SK-N-SH (cell line): ENCODE results near the gene MYO15B. TPM values are rescaled to one million over a fixed set of nuclear protein-coding genes. Genes with fewer than 3 reads are reported as not detected.

ENCODE experiments used
- CTCF ChIA-PET: fragments of 300-600, 350-600 bp; formaldehyde crosslinking; extraction: SDS; loops from one replicate; lab custom pipeline; 2021; lab: Yijun Ruan, JAX
- POLR2A ChIA-PET: fragments of 350-600 bp; sonication (Branson Sonifier 250); formaldehyde crosslinking; extraction: SDS; loops from one replicate; lab custom pipeline; 2020; ENCODE audit warnings: antibody characterized with exemption, inconsistent platforms; lab: Yijun Ruan, JAX
- DNase-seq: peaks from one replicate; pipeline ENCODE4 v3.0.0; 2012
- H2AFZ ChIP-seq: fragments of 200-600 bp; sonication (generic); 2 replicates; pipeline ENCODE4 v1.8.1; 2016; ENCODE audit warnings: antibody characterized with exemption, mild to moderate bottlenecking, low read depth
- H3F3A ChIP-seq: fragments of 200-600 bp; sonication (generic); replicated peaks from 2 replicates; pipeline ENCODE3; 2016; ENCODE audit warnings: antibody characterized with exemption, mild to moderate bottlenecking; ENCODE audit not compliant: insufficient read depth
- H3K27ac ChIP-seq, 2 experiments: fragments of 200-500 bp in 1 of 2; fragments of 200-600 bp in 1 of 2; sonication (Bioruptor generic) in 1 of 2; sonication (generic), shearing (Covaris generic) in 1 of 2; 2 replicates each; pipeline versions ENCODE4 v1.5.1 to v1.6.1; 2014 to 2016; ENCODE audit warnings: low read depth in 2 of 2, inconsistent platforms in 1 of 2, low read length in 1 of 2, mild to moderate bottlenecking in 1 of 2, mixed read lengths in 1 of 2
- H3K27me3 ChIP-seq: fragments of 200-600 bp; sonication (generic), shearing (Covaris generic); 2 replicates; pipeline ENCODE4 v1.6.1; 2016; ENCODE audit warnings: mixed run types; ENCODE audit not compliant: insufficient read depth
- H3K36me3 ChIP-seq, 2 experiments: fragments of 200-500 bp in 1 of 2; fragments of 200-600 bp in 1 of 2; sonication (Bioruptor generic) in 1 of 2; sonication (generic) in 1 of 2; replicated peaks in 1 of 2; 2 replicates each; pipeline versions ENCODE3 to v1.5.1; 2014 to 2016; ENCODE audit warnings: low read length in 1 of 2, mild to moderate bottlenecking in 1 of 2; ENCODE audit not compliant: insufficient read depth in 2 of 2, control insufficient read depth in 1 of 2
- H3K4me1 ChIP-seq, 2 experiments: fragments of 200-500 bp in 1 of 2; fragments of 200-600 bp in 1 of 2; sonication (Bioruptor generic) in 1 of 2; sonication (generic), shearing (Covaris generic) in 1 of 2; 2 replicates each; pipeline versions ENCODE4 v1.5.1 to v1.6.1; 2014 to 2016; ENCODE audit warnings: low read depth in 1 of 2, low read length in 1 of 2, mixed run types in 1 of 2; ENCODE audit not compliant: insufficient read depth in 2 of 2, control insufficient read depth in 1 of 2
- H3K4me2 ChIP-seq: fragments of 200-600 bp; sonication (generic), shearing (Covaris generic); 2 replicates; pipeline ENCODE4 v1.6.1; 2017; ENCODE audit warnings: mixed run types
- H3K4me3 ChIP-seq, 2 experiments: fragments of 200-500 bp in 1 of 2; fragments of 200-600 bp in 1 of 2; sonication (Bioruptor generic) in 1 of 2; sonication (generic), shearing (Covaris generic) in 1 of 2; 2 replicates each; pipeline versions ENCODE4 v1.5.1 to v1.8.1; 2014 to 2016; ENCODE audit warnings: low read depth in 2 of 2, inconsistent platforms in 1 of 2, low read length in 1 of 2, mild to moderate bottlenecking in 1 of 2, mixed read lengths in 1 of 2, moderate library complexity in 1 of 2
- H3K79me2 ChIP-seq: fragments of 200-600 bp; sonication (generic); 2 replicates; pipeline ENCODE4 v1.8.1; 2017; ENCODE audit warnings: mild to moderate bottlenecking; ENCODE audit not compliant: insufficient read depth
- H3K9ac ChIP-seq: fragments of 200-600 bp; sonication (generic); 2 replicates; pipeline ENCODE4 v1.6.1; 2017; ENCODE audit warnings: mixed run types
- H3K9me2 ChIP-seq: fragments of 200-600 bp; sonication (generic); 2 replicates; pipeline ENCODE4 v1.6.1; 2017; ENCODE audit warnings: mixed run types
- H3K9me3 ChIP-seq: fragments of 200-600 bp; sonication (generic); 2 replicates; pipeline ENCODE4 v1.6.1; 2017; ENCODE audit warnings: mixed run types, mild to moderate bottlenecking, moderate library complexity
- H4K20me1 ChIP-seq: fragments of 200-600 bp; sonication (generic); 2 replicates; pipeline ENCODE4 v1.6.1; 2017; ENCODE audit warnings: mild to moderate bottlenecking, mixed run types; ENCODE audit not compliant: insufficient read depth
- ELF1 ChIP-seq: IDR thresholded peaks from 2 replicates; pipeline ENCODE4 v1.4.0; 2012
- EP300 ChIP-seq, 2 experiments: IDR thresholded peaks; 2 replicates each; pipeline versions ENCODE4 v1.4.0 to v1.6.1; 2012; ENCODE audit warnings: borderline replicate concordance in 1 of 2, low read depth in 1 of 2, low read length in 1 of 2
- EZH2phosphoT487 ChIP-seq: fragments of 200-600 bp; sonication (generic); IDR thresholded peaks from 2 replicates; pipeline ENCODE4 v1.6.1; 2017; ENCODE audit warnings: low read depth, mixed run types, mild to moderate bottlenecking, antibody characterized with exemption, moderate library complexity, borderline replicate concordance
- FOXJ3 ChIP-seq: sonication (generic); formaldehyde crosslinking; IDR thresholded peaks from 2 replicates; pipeline ENCODE4 v1.5.1; 2020; ENCODE audit warnings: mild to moderate bottlenecking, missing genetic modification reagents
- MEF2A ChIP-seq: IDR thresholded peaks from 2 replicates; pipeline ENCODE4 v1.4.0; 2012; ENCODE audit warnings: low read depth, borderline replicate concordance
- MXI1 ChIP-seq: IDR thresholded peaks from 2 replicates; pipeline ENCODE4 v1.6.1; 2012; ENCODE audit warnings: mild to moderate bottlenecking, low read depth, low read length, improper control_type of control experiment
- NRF1 ChIP-seq: IDR thresholded peaks from 2 replicates; pipeline ENCODE4 v1.6.1; 2012; ENCODE audit warnings: low read depth, mild to moderate bottlenecking, low read length
- RAD21 ChIP-seq: IDR thresholded peaks from 2 replicates; pipeline ENCODE4 v1.6.1; 2012; ENCODE audit warnings: mild to moderate bottlenecking, low read length
- RFX5 ChIP-seq: IDR thresholded peaks from 2 replicates; pipeline ENCODE4 v1.6.1; 2012; ENCODE audit warnings: mild to moderate bottlenecking, improper control_type of control experiment, low read length
- SIN3A ChIP-seq: IDR thresholded peaks from 2 replicates; pipeline ENCODE4 v1.6.1; 2012; ENCODE audit warnings: low read depth, mild to moderate bottlenecking, low read length, moderate library complexity, borderline replicate concordance
- TCF12 ChIP-seq: IDR thresholded peaks from 2 replicates; pipeline ENCODE4 v1.4.0; 2012
- YY1 ChIP-seq: IDR thresholded peaks from 2 replicates; pipeline ENCODE4 v1.4.0; 2012; ENCODE audit warnings: low read depth, mild to moderate bottlenecking
- WGBS: methylation state at CpG from one replicate; pipeline ENCODE4 v1.1.6; 2017; ENCODE audit warnings: low lambda C conversion rate; 5-methylcytosine and 5-hydroxymethylcytosine counted together
- polyA plus RNA-seq, 3 experiments: library from polyadenylated mRNA; depleted of rRNA; stranded (reverse); fragments of >200 nt; gene quantifications; 2 replicates each; pipeline ENCODE4 v1.2.3, GENCODE V29; 2012
- TF ChIP-seq, protein P1 (sequence below): IDR thresholded peaks from 2 replicates; pipeline ENCODE4; 2012
- TF ChIP-seq, protein P2 (sequence below): IDR thresholded peaks from 2 replicates; pipeline ENCODE4 v1.4.0; 2012; ENCODE audit warnings: low read depth, borderline replicate concordance
- TF ChIP-seq, protein P3 (sequence below): fragments of 200-600 bp; sonication (generic); IDR thresholded peaks from 2 replicates; pipeline ENCODE4 v1.6.1; 2017; ENCODE audit warnings: antibody characterized with exemption, mild to moderate bottlenecking, moderate library complexity
- TF ChIP-seq, protein P4 (sequence below): fragments of 150-350 bp; IDR thresholded peaks from 2 replicates; pipeline ENCODE4 v1.6.1; 2016; ENCODE audit warnings: mild to moderate bottlenecking, low read depth, low read length

The MYO15B gene
- polyA plus RNA-seq, 1 of the 3 experiments (the other 2 are of a cell fraction), result 10.3 TPM

DNA sequence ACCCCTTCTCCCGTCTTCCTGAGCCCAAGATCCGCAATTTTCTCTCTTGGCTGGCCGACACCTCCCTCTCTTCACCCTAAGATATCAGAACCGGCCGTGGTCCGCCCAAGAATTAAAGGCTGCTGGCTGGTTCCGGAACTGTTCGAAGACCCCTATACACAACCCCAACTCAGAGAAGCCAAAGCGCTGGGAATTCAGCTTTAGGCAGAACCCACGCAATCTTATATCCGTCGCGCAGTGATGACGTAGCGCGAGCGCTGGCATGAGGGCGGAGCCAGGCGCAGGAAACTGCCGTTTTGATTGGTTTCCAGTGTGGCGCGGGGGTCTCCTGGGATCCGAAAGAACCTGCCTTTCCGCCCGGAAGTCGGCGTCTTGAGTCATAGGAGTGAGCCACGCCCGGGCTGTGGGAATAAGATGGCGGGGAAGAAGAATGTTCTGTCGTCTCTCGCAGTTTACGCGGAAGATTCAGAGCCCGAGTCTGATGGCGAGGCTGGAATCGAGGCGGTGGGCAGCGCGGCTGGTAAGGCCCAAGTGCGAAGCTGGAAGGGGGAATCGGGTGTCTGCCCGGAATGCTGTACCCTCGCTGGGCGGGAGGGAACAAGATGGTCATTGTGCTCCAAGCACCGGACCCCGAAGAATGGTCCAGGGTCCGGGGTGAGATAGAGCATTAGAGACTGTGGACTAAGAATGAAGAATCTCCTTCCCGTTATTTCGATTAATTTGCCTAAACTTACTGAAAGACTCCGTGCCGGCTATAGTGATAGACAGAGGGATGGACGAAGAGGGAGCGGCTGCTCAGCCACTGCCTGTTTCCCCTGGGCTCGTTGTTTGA is 79.6 kb downstream of the MYO15B start, which contains the start of the genes RECQL5 and SAP30BP (continued):
- TF ChIP-seq, protein P1, sequence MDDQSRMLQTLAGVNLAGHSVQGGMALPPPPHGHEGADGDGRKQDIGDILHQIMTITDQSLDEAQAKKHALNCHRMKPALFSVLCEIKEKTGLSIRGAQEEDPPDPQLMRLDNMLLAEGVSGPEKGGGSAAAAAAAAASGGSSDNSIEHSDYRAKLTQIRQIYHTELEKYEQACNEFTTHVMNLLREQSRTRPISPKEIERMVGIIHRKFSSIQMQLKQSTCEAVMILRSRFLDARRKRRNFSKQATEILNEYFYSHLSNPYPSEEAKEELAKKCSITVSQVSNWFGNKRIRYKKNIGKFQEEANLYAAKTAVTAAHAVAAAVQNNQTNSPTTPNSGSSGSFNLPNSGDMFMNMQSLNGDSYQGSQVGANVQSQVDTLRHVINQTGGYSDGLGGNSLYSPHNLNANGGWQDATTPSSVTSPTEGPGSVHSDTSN, result peak; percentile 42
- TF ChIP-seq EP300 (IDR thresholded peaks at IDR 0.05; ENCODE audit: borderline replicate concordance in 1 of 2, low read depth in 1 of 2, low read length in 1 of 2), result no peak
- TF ChIP-seq FOXJ3 (CRISPR knock-in tag), result no peak
- TF ChIP-seq, protein P2, sequence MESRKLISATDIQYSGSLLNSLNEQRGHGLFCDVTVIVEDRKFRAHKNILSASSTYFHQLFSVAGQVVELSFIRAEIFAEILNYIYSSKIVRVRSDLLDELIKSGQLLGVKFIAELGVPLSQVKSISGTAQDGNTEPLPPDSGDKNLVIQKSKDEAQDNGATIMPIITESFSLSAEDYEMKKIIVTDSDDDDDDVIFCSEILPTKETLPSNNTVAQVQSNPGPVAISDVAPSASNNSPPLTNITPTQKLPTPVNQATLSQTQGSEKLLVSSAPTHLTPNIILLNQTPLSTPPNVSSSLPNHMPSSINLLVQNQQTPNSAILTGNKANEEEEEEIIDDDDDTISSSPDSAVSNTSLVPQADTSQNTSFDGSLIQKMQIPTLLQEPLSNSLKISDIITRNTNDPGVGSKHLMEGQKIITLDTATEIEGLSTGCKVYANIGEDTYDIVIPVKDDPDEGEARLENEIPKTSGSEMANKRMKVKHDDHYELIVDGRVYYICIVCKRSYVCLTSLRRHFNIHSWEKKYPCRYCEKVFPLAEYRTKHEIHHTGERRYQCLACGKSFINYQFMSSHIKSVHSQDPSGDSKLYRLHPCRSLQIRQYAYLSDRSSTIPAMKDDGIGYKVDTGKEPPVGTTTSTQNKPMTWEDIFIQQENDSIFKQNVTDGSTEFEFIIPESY, result no peak
- TF ChIP-seq, protein P3, sequence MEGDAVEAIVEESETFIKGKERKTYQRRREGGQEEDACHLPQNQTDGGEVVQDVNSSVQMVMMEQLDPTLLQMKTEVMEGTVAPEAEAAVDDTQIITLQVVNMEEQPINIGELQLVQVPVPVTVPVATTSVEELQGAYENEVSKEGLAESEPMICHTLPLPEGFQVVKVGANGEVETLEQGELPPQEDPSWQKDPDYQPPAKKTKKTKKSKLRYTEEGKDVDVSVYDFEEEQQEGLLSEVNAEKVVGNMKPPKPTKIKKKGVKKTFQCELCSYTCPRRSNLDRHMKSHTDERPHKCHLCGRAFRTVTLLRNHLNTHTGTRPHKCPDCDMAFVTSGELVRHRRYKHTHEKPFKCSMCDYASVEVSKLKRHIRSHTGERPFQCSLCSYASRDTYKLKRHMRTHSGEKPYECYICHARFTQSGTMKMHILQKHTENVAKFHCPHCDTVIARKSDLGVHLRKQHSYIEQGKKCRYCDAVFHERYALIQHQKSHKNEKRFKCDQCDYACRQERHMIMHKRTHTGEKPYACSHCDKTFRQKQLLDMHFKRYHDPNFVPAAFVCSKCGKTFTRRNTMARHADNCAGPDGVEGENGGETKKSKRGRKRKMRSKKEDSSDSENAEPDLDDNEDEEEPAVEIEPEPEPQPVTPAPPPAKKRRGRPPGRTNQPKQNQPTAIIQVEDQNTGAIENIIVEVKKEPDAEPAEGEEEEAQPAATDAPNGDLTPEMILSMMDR, result no peak
- peak; percentile 39; the same call in 1 of the 2 replicates for TF ChIP-seq TCF12
- TF ChIP-seq, all 33 proteins: peak for 17

DNA sequence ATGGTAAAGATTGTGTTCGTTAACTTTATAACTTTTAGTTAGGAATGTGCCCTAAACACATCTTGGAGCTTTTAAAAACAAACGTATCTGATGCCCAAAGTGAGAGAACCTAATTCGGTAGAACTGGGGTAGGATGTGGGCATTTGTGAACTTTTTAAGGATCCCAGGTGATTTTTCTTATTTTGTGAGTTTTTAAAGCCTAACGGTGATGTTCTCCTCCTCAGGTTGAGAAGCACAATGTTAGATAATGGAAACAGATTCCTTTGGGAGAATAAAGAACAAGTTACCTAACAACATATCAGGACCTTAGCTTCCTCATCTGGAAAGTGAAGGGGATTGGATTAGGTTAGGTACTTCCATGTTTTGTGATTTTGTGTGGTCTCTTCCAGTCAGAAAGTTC is 80.2 kb downstream of the MYO15B start:
- H3K36me3 ChIP-seq, result peaks cover 39 to 64% of the 10 kb centered on the region in 2 experiments
- DNase-seq, result no peak
- CTCF ChIA-PET, result interaction anchor here (0.7 to 5.9 kb wide), 16 partner anchors 8 to 163 kb away, joined by 3 to 75 read pairs (median 4); partner anchors contain the start of gene SMIM5
- peaks cover 80% of the 10 kb centered on the region for H3K79me2 ChIP-seq
- H3K27me3 ChIP-seq, result no peaks in the 10 kb centered on the region
- H3K9ac ChIP-seq, result peak overlapping the region; percentile 93
- peaks cover 5% of the 10 kb centered on the region for H3F3A ChIP-seq
- POLR2A ChIA-PET, result interaction anchor here (1.2 to 1.4 kb wide), 2 partner anchors 10 to 26 kb away, joined by 3 to 5 read pairs; no protein-coding TSS in a partner anchor
- H3K4me3 ChIP-seq, result peak overlapping the region; percentile 94 to 97
- peak overlapping the region; percentile 56; the same call in 1 of the 2 replicates for H2AFZ ChIP-seq
- 0% methylated on average over 4 of the region's 4 CpGs for WGBS
- H3K9me2 ChIP-seq, result no peaks in the 10 kb centered on the region
- no peaks in the 10 kb centered on the region for H3K9me3 ChIP-seq
- H3K27ac ChIP-seq, result peak overlapping the region; percentile 79 to 81; a peak in 3 of 4 replicates
- H3K4me2 ChIP-seq, result peak overlapping the region; percentile 77
- H3K4me1 ChIP-seq, result peaks cover 12 to 16% of the 10 kb centered on the region in 2 experiments; a peak in 3 of 4 replicates
- H4K20me1 ChIP-seq, result no peaks in the 10 kb centered on the region
- TF ChIP-seq TCF12, result no peak
- TF ChIP-seq, protein P3, result no peak
- TF ChIP-seq, protein P1, result no peak
- no peak for TF ChIP-seq NRF1
- TF ChIP-seq MEF2A, result no peak
- no peak for TF ChIP-seq ELF1
- TF ChIP-seq RFX5, result no peak
- no peak for TF ChIP-seq RAD21
- TF ChIP-seq SIN3A, result no peak
- TF ChIP-seq, protein P4, sequence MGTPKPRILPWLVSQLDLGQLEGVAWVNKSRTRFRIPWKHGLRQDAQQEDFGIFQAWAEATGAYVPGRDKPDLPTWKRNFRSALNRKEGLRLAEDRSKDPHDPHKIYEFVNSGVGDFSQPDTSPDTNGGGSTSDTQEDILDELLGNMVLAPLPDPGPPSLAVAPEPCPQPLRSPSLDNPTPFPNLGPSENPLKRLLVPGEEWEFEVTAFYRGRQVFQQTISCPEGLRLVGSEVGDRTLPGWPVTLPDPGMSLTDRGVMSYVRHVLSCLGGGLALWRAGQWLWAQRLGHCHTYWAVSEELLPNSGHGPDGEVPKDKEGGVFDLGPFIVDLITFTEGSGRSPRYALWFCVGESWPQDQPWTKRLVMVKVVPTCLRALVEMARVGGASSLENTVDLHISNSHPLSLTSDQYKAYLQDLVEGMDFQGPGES, result no peak
- TF ChIP-seq EZH2phosphoT487, result no peak
- TF ChIP-seq YY1, result no peak
- TF ChIP-seq, protein P2, result no peak
- TF ChIP-seq MXI1, result no peak
